GM21825 (cell line): ENCODE data around the gene SYCE3.
A peak's percentile ranks its signal among the peaks of the same experiment; 100 is the strongest.
"Not testable (repeated sequence)": the region's sequence is repeated elsewhere in the genome, so short reads cannot be mapped to it uniquely, and the experiment has no call there.

Source experiments
- ATAC-seq: cut with Tn5 transposase; IDR thresholded peaks from one replicate; pipeline ENCODE4 v1.9.1; 2021; ENCODE audit warnings: mild to moderate bottlenecking, moderate library complexity; ENCODE audit not compliant: unreplicated experiment

Gene SYCE3

GRCh38 chr22:50522806-50523438, 39.8 kb downstream of the SYCE3 start:
- ATAC-seq, result no peak

- ATAC-seq, result no peak
These were observed 40.4 kb downstream of the SYCE3 start for GRCh38 chr22:50522208-50522805.

- no peak for ATAC-seq
These were observed 41.0 kb downstream of the SYCE3 start for GRCh38 chr22:50521710-50522109.

GRCh38 chr22:50520826-50521453, 41.8 kb downstream of the SYCE3 start:
- no peak for ATAC-seq

GRCh38 chr22:50520184-50520583, 42.5 kb downstream of the SYCE3 start:
- ATAC-seq, result not testable (repeated sequence)

GRCh38 chr22:50519151-50519550, 43.6 kb downstream of the SYCE3 start:
- ATAC-seq, result no peak

- ATAC-seq, result no peak
These were observed 44.1 kb downstream of the SYCE3 start for GRCh38 chr22:50518606-50519005.

GRCh38 chr22:50517495-50518260, 45.0 kb downstream of the SYCE3 start:
- no peak for ATAC-seq

- ATAC-seq, result no peak
These were observed 45.8 kb downstream of the SYCE3 start for GRCh38 chr22:50516891-50517290.

- ATAC-seq, result no peak
These were observed 46.7 kb downstream of the SYCE3 start for GRCh38 chr22:50516068-50516467.

- ATAC-seq, result no peak
These were observed 49.5 kb downstream of the SYCE3 start for GRCh38 chr22:50513175-50513574.

- ATAC-seq, result no peak
These were observed 53.8 kb downstream of the SYCE3 start for GRCh38 chr22:50508897-50509296.

GRCh38 chr22:50507991-50508884, 54.5 kb downstream of the SYCE3 start, which contains the start of gene NCAPH2:
Gene NCAPH2 (plus strand): TSS chr22:50508224. CDS start chr22:50508338, 114 bp downstream.
- ATAC-seq, result peak; percentile 45

GRCh38 chr22:50507421-50507990, 55.2 kb downstream of the SYCE3 start, which contains the start of gene LMF2:
Gene LMF2 (minus strand): TSS chr22:50507702. CDS start chr22:50507675, 27 bp downstream.
- ATAC-seq, result peak; percentile 52

GRCh38 chr22:50506611-50507420, 55.9 kb downstream of the SYCE3 start:
- no peak for ATAC-seq

- no peak for ATAC-seq
These were observed 56.7 kb downstream of the SYCE3 start for GRCh38 chr22:50505776-50506610.

- ATAC-seq, result no peak
These were observed 57.4 kb downstream of the SYCE3 start for GRCh38 chr22:50505276-50505775.
